Pancreas (tissue), 10 donors: Measurements from ENCODE around the gene MPP2. TPM values are rescaled to one million over a fixed set of nuclear protein-coding genes. Genes with fewer than 3 reads are reported as not detected.
"Not testable (repeated sequence)": the region's sequence is repeated elsewhere in the genome, so short reads cannot be mapped to it uniquely, and the experiment has no call there.

Experiments used
- ATAC-seq, 4 donors: fragments of 200-7000 bp; cut with Tn5 transposase; one replicate each; pipeline versions ENCODE4 v1.8.0 to v1.9.1; 2020; ENCODE audit warnings: mild to moderate bottlenecking in 4 of 4, moderate library complexity in 4 of 4
- DNase-seq, 6 donors: peaks; one replicate each; pipeline ENCODE4 v3.0.0-alpha.2; 2020
- FAIRE-seq: peaks from 2 replicates; lab custom pipeline; 2012; peaks lifted over from hg19 to GRCh38; lab: Jason Lieb, UNC
- H3K27ac ChIP-seq, 4 donors: fragments of 200-600 bp; sonication (generic); 1 replicate in 3 of 4; 2 replicates in 1 of 4; pipeline versions ENCODE4 v1.5.0 to v1.8.0; 2020
- H3K27me3 ChIP-seq, 4 donors: fragments of 200-600 bp; one replicate each; pipeline ENCODE4 v1.8.0; 2021
- H3K36me3 ChIP-seq, 3 donors: fragments of 200-600 bp; sonication (generic) in 1 of 3; one replicate each; pipeline versions ENCODE4 v1.5.0 to v1.8.0; 2020 to 2021
- H3K4me1 ChIP-seq, 3 donors: fragments of 200-600 bp; one replicate each; pipeline ENCODE4 v1.8.0; 2021
- H3K4me3 ChIP-seq, 4 donors: fragments of 200-600 bp; sonication (generic) in 2 of 4; one replicate each; pipeline versions ENCODE4 v1.5.0 to v1.8.0; 2020 to 2021
- H3K9me3 ChIP-seq, 4 donors: fragments of 200-600 bp; one replicate each; pipeline ENCODE4 v1.8.0; 2021
- CTCF ChIP-seq, 4 donors: fragments of 200-600 bp; sonication (generic) in 3 of 4; IDR thresholded peaks; one replicate each; pipeline versions ENCODE4 v1.5.0 to v1.8.0; 2021; ENCODE audit warnings: antibody characterized with exemption in 4 of 4
- WGBS, 2 donors: extraction: QIAGEN DNeasy Blood & Tissue Kit; methylation state at CpG; one replicate each; pipeline ENCODE4 v1.1.7; 2013; 5-methylcytosine and 5-hydroxymethylcytosine counted together
- intact Hi-C, 3 donors: fragments of 100-400 bp; cut with DNase I; formaldehyde crosslinking; loops; one replicate each; pipeline versions ENCODE4 v1.11.1 to v1.14.2; 2022
- polyA plus RNA-seq, 2 donors: library from polyadenylated mRNA; stranded (reverse); fragments of 200-250 nt; gene quantifications; one replicate each; pipeline ENCODE4 v1.2.3, GENCODE V29; 2013
- total RNA-seq, 6 donors: library from RNA; stranded (reverse); fragmentation: NEBNext Ultra II Directional in 4 of 6; extraction: Animal tissue kit (Norgen Biotek cat#: 25700) in 4 of 6; gene quantifications; one replicate each; pipeline versions ENCODE4 v1.2.1 to v1.2.4, GENCODE V29; 2021 to 2023
- donor health status: healthy with polysubstance abuse.
- donor health status: DM: no; HTN: no; CAD: no; lungs with moderate emphysema.
- donor health status: DM: no; HTN: no; CAD: no.
- donor health status: control.
- donor health status: control.
- donor health status: Bipolar disorder and iron deficiency.
- donor health status: DM: yes; HTN: yes; CAD: no.
- donor health status: DM: no; HTN: no; CAD: no.
- donor health status: DM: no; HTN: no; CAD: no.
- donor health status: DM: yes; HTN: yes; CAD: no.

MPP2 gene
- total and polyA plus RNA-seq, 8 donors = 1.0 to 6.6 (median 2.2) TPM

- 48 to 52% methylated on average over 14 of the region's 14 CpGs for WGBS, 2 donors
- Histone ChIP-seq H3K9me3 (no peaks in the 10 kb centered on the region), H3K27ac (no peak overlapping the region), H3K4me3 (no peak overlapping the region), H3K4me1 (no peaks in the 10 kb centered on the region), H3K27me3 (no peaks in the 10 kb centered on the region), H3K36me3 (no peaks in the 10 kb centered on the region)
- intact Hi-C loops = loop anchor here in 1 of 3 donors (10.0 kb wide), 1 partner anchor 123 kb away; no protein-coding TSS in a partner anchor
- ATAC-seq = peak in 1 of 4 donors; percentile 47
- no peak for TF ChIP-seq CTCF (IDR thresholded peaks at IDR 0.05)
- no peak for DNase-seq
- no peak for FAIRE-seq
Measured at GRCh38 chr17:43871946-43872690, 35.2 kb downstream of the MPP2 start.

GRCh38 chr17:43869031-43869430 is 38.3 kb downstream of the MPP2 start:
- FAIRE-seq, H3K27me3 ChIP-seq, H3K4me1 ChIP-seq, H3K9me3 ChIP-seq, DNase-seq, H3K4me3 ChIP-seq, H3K36me3 ChIP-seq, H3K27ac ChIP-seq, intact Hi-C loops, ATAC-seq: not testable (repeated sequence)
- WGBS, 2 donors = 70 to 90% methylated on average over 6 of the region's 6 CpGs

GRCh38 chr17:43868226-43868994 is 38.9 kb downstream of the MPP2 start:
- DNase-seq (no peak), FAIRE-seq (no peak), ATAC-seq (no peak)
- Histone ChIP-seq H3K4me1 (no peaks in the 10 kb centered on the region), H3K4me3 (no peak overlapping the region), H3K27ac (no peak overlapping the region), H3K36me3 (no peaks in the 10 kb centered on the region), H3K27me3 (no peaks in the 10 kb centered on the region), H3K9me3 (no peaks in the 10 kb centered on the region)
- 83 to 85% methylated on average over 10 of the region's 10 CpGs for WGBS, 2 donors
- no peak for TF ChIP-seq CTCF (IDR thresholded peaks at IDR 0.05)
- intact Hi-C loops = no loop called here

GRCh38 chr17:43864161-43864984 is 43.0 kb downstream of the MPP2 start:
- H3K9me3 ChIP-seq = no peaks in the 10 kb centered on the region
- H3K4me1 ChIP-seq = no peaks in the 10 kb centered on the region
- ATAC-seq = no peak
- no peaks in the 10 kb centered on the region for H3K27me3 ChIP-seq
- no peak overlapping the region for H3K27ac ChIP-seq
- no peak for FAIRE-seq
- no peak for TF ChIP-seq CTCF (IDR thresholded peaks at IDR 0.05)
- WGBS, 2 donors = 59 to 71% methylated on average over 4 of the region's 4 CpGs
- no peak for DNase-seq
- H3K4me3 ChIP-seq = no peak overlapping the region
- intact Hi-C loops = no loop called here
- no peaks in the 10 kb centered on the region for H3K36me3 ChIP-seq

GRCh38 chr17:43861960-43862359 is 45.4 kb downstream of the MPP2 start:
- no peak for DNase-seq
- 79 to 85% methylated on average over 9 of the region's 9 CpGs for WGBS, 2 donors
- ATAC-seq = no peak
- H3K4me3 ChIP-seq = no peak overlapping the region
- H3K9me3 ChIP-seq = no peaks in the 10 kb centered on the region
- FAIRE-seq = no peak
- no peaks in the 10 kb centered on the region for H3K36me3 ChIP-seq
- no peaks in the 10 kb centered on the region for H3K27me3 ChIP-seq
- H3K27ac ChIP-seq = no peak overlapping the region
- H3K4me1 ChIP-seq = no peaks in the 10 kb centered on the region
- intact Hi-C loops = no loop called here
- no peak for TF ChIP-seq CTCF (IDR thresholded peaks at IDR 0.05)
